Inferior parietal cortex (tissue), 1 donor: Measurements from ENCODE around the gene CD9.

Experiments
- DNase-seq: peaks from one replicate; pipeline ENCODE4 v3.0.0-alpha.2; 2016; ENCODE audit errors: extremely low spot score

Gene CD9

DNA sequence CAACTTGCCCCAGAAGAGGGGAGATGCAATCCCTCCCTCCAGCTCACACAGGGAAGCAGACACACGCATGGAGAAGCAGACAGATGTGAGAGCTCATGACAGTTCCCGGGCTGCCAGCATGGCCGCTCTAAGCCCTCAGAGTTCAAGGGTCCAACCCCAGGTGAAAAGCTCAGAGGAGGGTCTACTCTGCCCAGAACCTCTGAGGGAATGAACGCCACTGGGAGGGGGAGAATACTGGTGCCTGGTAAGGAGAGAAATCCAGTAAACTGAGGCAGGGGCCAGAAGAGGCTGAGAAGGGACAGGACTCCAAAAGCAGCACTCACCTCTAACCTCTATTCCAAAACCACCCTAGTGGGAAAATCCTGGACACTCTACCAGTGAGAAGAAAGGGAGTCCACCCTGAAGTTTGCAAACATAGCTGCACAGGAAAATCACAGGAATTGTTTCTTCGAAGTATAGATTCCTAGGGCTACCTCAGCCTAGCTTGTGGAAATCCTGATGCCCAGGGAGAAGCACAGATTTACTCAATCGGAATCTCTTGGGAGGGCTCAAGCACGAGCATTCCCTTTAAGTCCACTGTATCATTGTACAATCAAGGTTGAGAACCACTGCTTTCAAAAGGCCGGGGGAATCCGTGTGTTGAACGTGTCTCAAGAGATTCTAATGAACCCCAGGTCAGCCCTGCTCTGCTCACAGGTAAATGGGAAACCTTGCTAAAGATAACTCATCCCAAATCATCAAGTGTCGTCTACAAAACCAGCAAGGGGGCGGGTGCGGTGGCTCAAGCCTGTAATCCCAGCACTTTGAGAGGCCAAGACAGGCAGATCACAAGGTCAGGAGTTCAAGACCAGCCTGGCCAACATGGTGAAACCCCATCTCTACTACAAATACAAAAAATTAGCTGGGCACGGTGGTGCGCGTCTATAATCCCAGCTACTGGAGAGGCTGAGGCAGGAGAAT, 76.0 kb downstream of the CD9 start:
- no peak for DNase-seq

DNA sequence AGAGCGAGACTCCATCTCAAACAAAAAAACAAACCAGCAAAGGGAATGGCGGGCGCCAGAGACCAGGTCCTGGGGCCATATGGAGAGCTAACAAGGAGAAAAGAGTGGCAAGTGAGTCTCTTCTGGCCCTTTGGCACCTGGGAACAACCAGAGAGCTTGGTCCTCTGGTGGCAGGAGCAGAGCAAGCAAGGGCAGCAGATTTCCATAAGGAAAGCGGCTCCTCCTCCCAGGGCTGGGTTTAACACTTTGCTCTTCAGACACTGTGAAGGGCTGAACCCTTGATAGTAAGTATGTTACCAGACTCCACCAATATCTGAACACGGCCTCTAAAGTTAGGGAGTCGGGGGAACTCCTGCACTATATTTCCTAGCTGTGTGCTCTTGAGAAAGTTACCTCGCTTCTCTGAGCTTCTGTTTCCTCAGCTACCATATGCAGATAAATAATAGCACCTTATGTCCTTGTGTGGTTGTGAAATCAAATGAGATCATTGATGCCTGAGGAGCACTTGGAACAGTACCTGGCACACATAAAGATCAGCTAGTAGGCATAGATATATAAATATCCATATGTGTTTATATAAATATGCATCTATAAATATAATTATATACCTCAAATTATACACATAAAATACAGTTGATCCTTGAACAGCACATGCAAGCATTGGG, 76.9 kb downstream of the CD9 start:
- no peak for DNase-seq

DNA sequence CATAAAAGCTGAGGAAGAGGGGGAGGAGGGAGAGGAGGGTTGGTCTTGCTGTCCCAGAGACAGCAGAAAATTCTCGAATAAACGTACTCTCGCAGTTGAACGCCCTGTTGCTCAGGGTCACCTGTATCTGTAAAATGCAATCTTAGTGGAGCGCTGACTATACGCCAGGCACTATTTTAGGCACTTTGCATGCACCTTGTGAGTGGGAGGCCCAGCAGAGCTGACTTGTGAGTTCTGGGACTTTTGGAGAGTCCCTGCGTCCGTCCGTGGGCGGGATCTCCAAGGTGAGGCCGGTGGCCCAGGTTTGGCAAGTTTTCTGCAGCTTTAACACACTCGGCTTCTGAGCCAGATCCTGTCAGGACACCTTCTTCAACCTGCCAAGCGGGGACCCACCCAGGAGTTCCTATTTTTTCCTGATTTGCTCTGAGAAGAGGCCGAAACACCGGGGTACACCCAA, 77.8 kb downstream of the CD9 start:
- no peak for DNase-seq

DNA sequence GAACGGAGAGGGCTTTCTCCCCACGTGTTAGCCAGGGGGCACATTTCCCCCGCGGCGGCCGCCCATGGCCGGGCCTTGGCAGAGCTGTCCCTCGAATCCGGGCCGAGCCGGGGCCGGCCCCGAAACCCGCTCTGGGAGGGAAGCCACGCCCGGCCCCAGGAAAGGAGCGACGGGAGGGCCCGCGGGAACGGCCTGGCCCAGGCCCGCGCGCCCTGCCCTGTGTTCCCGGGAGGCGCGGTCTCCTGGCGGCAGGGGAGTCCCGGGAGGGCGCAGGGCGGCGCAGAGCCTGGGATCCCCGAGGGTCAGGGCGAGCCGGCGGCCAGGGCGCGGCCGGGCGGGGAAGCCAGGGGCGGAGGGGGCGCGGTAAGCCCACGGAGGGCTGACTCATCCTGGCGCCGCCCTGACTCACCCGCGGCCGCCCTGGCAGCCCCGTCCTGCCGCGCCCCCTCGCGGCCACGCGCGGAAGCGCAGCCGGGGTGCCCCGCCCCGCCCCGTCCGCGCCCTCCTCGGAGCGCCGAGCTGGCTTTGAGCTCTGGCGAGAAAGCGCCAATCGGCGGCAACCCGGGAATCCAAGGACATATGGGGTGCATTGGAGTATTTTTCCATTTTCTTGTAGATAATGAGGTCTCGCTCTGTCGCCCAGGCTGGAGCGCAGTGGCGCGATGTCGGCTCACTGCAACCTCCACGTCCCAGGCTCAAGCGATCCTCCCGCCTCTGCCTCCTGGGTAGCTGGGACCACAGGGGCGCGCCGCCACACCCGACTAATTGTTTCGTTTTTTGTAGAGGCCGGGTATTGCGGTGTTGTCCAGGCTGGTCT, 78.4 kb downstream of the CD9 start:
- peak; percentile 64 for DNase-seq

DNA sequence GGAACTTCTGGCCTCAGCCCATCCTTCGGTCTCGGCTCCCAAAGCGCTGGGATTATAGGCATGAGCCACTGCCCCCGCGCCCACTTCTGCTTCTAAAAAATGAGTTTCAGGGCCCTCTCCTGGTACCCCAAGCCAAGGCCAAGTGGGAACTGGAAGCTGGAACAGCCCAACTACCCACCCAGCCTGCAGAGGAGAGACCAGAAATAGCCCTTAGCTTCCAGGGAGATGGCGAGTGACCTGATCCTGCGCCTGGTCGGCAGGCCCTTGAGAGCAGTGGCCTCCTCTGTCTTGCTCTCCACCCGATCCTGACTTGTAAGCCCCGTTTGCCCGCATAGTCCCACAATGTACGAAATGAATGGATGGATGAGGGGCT, 79.0 kb downstream of the CD9 start:
- no peak for DNase-seq

DNA sequence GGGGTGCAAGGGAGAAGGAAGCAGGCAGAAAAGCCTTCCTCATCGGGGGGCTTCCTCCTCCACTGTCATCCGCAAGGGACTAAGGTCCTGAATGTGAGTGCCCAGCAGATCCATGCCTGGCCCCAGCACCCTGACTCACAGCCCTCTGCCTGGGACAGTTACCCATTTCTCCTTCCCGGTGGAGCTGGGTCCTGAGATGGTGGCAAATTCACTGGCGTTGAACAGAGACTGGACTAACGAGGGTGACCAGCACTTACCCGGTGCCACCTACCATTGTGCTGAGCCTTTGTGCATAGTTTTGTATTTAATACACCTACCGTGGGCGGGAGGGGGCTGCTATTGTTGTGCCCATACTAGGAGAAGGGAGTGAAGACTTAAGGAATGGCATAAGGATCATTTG, 79.4 kb downstream of the CD9 start:
- no peak for DNase-seq

DNA sequence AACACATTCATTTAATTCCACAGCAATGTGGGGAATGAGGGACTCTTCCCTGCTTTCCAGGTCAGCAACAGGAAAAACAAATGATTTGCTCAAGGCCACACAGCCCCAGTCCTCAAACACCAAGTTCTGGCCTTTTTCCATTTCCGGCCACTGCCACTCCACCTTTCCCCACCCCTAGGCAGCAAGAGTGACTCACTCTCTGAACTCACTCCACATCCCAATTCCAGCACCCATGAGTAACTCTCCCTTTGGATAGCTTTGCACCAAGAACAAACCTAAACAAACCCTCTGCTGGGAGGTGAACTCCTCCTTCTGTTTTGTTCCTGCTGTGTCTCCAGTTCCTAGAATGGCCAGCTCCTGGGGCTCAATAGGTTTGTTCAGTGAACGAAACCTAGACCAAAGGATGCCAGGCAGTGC, 79.9 kb downstream of the CD9 start:
- no peak for DNase-seq

DNA sequence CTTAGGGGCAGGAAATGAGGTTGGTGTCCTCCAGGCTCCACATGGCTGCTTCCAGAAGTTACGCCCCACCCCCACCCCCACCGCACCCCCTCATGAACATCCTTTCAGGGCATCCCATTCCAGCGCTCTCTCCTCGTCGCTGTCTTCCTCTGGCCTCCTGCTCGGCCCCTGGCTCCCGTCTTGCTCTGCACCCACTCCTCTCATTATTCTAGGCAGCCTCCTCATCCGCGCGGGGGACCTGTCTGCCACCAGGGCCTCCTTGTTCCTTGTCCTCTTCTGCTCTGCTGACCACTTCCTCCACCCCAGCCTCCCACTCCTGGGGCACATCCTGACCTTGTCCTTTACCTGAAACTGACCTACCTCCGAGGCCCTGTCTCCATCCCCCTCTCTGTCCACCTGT, 80.5 kb downstream of the CD9 start:
- DNase-seq, result no peak

DNA sequence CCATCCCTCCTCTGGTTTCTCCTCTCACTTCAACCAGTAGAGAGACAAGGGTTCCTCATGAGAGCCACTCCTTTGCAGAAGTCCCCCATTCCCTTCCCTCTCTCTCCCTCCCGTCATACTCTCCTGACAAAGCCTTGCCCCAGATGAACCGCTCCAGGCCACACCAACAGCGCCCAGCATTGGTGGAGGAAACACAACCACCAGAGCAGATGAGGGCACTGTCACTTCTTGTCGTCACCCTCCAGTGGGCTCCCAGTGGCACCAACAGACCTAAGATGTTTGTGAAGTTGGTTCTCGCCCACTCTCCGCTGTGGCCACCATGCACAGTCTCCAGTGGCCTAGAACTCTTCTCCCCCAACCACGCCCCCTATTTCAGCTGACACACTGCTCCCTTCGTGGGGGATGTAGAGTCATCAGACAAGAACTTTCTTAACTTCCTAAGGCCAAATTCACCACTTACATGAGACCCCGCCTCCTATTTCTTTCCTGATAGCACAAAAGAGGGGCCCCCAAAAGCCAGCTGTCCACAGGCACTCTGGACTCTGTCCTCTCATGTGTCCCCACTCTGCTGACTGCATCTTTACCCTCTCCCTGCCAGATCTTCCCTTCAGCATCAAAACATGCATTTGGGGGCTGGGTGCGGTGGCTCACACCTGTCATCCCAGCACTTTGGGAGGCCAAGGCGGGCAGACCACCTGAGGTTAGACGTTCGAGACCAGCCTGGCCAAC, 81.0 kb downstream of the CD9 start:
- DNase-seq, result no peak

DNA sequence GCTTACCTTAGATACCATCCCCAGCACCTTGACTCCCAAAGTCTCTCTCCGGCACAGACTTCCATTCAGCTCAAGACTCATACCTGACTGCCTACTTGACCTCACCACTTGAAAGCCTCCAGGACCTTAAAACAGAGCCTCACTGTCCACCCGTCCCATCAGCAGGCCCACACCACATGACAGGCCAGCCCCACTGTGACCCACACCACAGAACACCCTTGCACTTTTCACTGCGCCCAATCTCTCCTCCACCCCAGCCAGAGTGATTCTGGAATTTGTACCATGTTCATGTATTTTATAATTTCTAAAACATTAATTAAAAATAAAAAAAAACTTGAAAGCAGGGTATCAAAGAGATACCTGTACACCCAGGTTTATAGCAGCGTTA, 82.2 kb downstream of the CD9 start:
- no peak for DNase-seq

DNA sequence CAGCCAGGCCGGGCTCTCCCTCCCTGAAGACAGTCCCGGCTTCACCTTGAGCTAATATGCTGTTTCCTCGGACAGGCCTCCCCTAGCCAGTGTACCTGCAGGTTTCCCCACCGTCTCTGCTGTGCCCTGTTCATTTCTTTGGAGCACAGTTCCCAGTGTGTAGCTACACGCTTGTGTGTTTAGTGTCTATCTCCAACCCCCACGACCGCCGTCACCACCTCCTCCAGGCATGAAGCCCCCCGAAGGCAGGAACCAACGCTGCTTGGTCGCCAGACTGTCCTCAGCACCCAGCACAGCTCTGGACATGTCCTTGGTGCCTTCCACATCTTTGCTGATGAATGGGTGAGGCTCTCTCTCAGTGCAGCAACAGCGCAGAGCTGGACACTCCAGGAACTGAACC, 84.1 kb downstream of the CD9 start:
- DNase-seq, result no peak

DNA sequence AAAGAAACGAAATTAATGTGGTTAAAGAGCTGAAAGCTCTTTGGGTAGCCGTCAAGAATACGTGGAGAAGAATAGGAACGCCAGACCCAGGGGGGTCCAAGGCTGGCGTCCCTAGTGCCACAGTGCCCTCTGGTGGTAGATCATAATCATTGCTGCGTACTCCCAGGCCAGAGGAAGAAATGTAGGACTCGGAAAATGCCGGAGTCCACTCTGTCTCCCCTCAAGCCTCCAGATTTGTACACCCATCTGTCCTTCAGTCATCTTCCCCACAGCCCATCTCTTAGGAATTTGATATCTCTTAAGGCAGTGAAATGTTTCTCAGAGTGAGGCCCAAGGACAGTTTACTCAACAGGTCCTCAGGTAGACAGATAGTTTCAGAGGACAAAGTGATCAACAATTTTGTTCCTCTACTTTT, 84.9 kb downstream of the CD9 start:
- peak; percentile 85 for DNase-seq

DNA sequence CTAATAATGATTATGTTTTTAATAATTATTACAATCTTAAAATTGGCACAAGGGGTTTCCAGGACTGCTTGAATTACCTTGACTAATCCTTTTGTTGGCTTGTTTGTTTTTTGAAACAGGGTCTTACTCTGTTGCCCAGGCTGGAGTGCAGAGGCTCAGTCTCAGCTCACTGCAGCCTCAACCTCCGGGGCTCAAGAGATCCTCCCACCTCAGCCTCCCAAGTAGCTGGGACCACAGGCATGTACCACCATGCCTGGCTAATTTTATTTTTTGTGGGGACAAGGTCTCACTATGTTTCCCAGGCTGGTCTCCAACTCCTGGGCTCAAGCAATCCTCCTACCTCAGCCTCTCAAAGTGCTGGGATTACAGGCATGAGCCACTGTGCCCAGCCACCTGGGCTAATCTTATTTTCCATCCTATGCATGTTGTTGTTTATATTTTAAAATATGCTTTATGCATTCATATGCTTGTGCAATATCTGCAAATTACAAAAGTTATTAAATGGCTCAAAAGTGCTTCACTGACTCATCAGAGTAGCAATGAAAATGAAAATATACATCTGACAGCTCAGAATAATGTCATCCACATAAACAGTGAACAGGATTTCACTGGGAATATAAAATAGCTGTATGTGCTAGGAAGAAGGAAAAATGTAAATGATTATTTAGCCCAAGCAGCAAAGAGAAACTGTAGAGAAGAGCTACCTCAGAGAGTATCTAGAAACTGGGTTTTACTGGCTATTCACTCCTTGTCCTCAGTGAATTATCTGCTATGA, 85.5 kb downstream of the CD9 start:
- no peak for DNase-seq
